Heart left ventricle (tissue), 16 donors: ENCODE data around the gene AWAT2. TPM values are rescaled to one million over a fixed set of nuclear protein-coding genes. Genes with fewer than 3 reads are reported as not detected.

ENCODE experiments used
- ATAC-seq, 4 donors: fragments of 200-7000 bp; cut with Tn5 transposase; one replicate each; pipeline ENCODE4 v1.9.1; 2020 to 2022; ENCODE audit warnings: moderate library complexity in 4 of 4, mild to moderate bottlenecking in 3 of 4, moderate number of reproducible peaks in 1 of 4
- DNase-seq, 5 donors: peaks; one replicate each; pipeline ENCODE4 v3.0.0-alpha.2; 2020
- H3K27ac ChIP-seq, 12 donors: fragments of 200-600 bp; sonication (generic) in 4 of 12; one replicate each; pipeline versions ENCODE4 v1.5.0 to v1.8.0; 2016 to 2022; ENCODE audit warnings: mild to moderate bottlenecking in 2 of 12
- H3K27me3 ChIP-seq, 9 donors: fragments of 200-600 bp; sonication (generic) in 2 of 9; one replicate each; pipeline versions ENCODE4 v1.5.1 to v1.8.0; 2016 to 2022; ENCODE audit warnings: mild to moderate bottlenecking in 3 of 9
- H3K36me3 ChIP-seq, 9 donors: fragments of 200-600 bp; sonication (generic) in 2 of 9; one replicate each; pipeline versions ENCODE4 v1.5.0 to v1.8.0; 2018 to 2022; ENCODE audit warnings: mild to moderate bottlenecking in 2 of 9
- H3K4me1 ChIP-seq, 12 donors: fragments of 200-600 bp; sonication (generic) in 4 of 12; one replicate each; pipeline versions ENCODE4 v1.5.0 to v1.8.0; 2016 to 2022; ENCODE audit warnings: mild to moderate bottlenecking in 3 of 12
- H3K4me3 ChIP-seq, 12 donors: fragments of 200-600 bp; sonication (generic) in 4 of 12; one replicate each; pipeline versions ENCODE4 v1.5.0 to v1.8.0; 2017 to 2022; ENCODE audit warnings: mild to moderate bottlenecking in 9 of 12, moderate library complexity in 4 of 12
- H3K9me3 ChIP-seq, 12 donors: fragments of 200-600 bp; sonication (generic) in 4 of 12; one replicate each; pipeline versions ENCODE4 v1.5.0 to v1.8.0; 2016 to 2022; ENCODE audit warnings: mild to moderate bottlenecking in 1 of 12
- CTCF ChIP-seq, 12 donors: fragments of 200-600 bp; sonication (generic) in 4 of 12; IDR thresholded peaks; one replicate each; pipeline versions ENCODE4 v1.5.0 to v1.8.0; 2018 to 2022; ENCODE audit warnings: antibody characterized with exemption in 12 of 12, mild to moderate bottlenecking in 5 of 12
- POLR2A ChIP-seq, 2 donors: fragments of 450-650 bp; IDR thresholded peaks; one replicate each; pipeline ENCODE4 v1.6.1; 2017; ENCODE audit warnings: antibody characterized with exemption in 2 of 2, mild to moderate bottlenecking in 2 of 2, moderate library complexity in 2 of 2
- WGBS, 4 donors: extraction: QIAGEN DNeasy Blood & Tissue Kit in 2 of 4; methylation state at CpG; one replicate each; pipeline versions ENCODE4 v1.1.5 to v1.1.7; 2013 to 2018; 5-methylcytosine and 5-hydroxymethylcytosine counted together
- intact Hi-C, 10 donors: fragments of 100-400 bp; cut with DNase I; formaldehyde crosslinking; loops; one replicate each; pipeline versions ENCODE4 v1.11.1 to v1.14.2; 2022
- polyA plus RNA-seq, 2 donors: library from polyadenylated mRNA; stranded (reverse); fragments of 200-250 nt; gene quantifications; one replicate each; pipeline ENCODE4 v1.2.3, GENCODE V29; 2013
- total RNA-seq, 9 donors: library from RNA; depleted of rRNA in 2 of 9; stranded (reverse); fragments of >200 nt in 2 of 9; fragmentation: NEBNext Ultra II Directional in 3 of 9; extraction: Animal tissue kit (Norgen Biotek cat#: 25700) in 3 of 9; gene quantifications; one replicate each; pipeline versions ENCODE4 v1.1.0 to v1.2.4, GENCODE V29; 2016 to 2023
- donor health status: ischemic (EF 13 %, LVEDD 7.1; RV severe dilation, severe dysfunction).
- donor health status: healthy with polysubstance abuse.
- donor health status: DM: no; HTN: yes; CAD: no.
- donor health status: DM: no; HTN: no; CAD: no.
- donor health status: ischemic (EF 25% LVEDD 6.9; RV normal size, moderate dysfunction).
- donor health status: ischemic (EF 25% LVEDD 5.7; RV mildly dilated, moderate dysfunction).
- donor health status: healthy.
- donor health status: DM: yes; HTN: yes; CAD: no.
- donor health status: ischemic (EF 35%, LVEDD 5.7; RV mildly dilated, moderate dysfunction).
- donor health status: nonischemic (EF 11% LVEDD 7.7; RV severe dilation, severe dysfunction).
- donor health status: DM: yes; HTN: yes; CAD: no.
- donor health status: PGD.
- donor health status: ischemic (EF 29% LVEDD 5.4; RV normal size, mild dysfunction).
- donor health status: nonischemic (EF 23%, LVEDD 6.1; RV moderate dilation, normal function).

Gene AWAT2
- total and polyA plus RNA-seq, 11 donors = not detected

- H3K36me3 ChIP-seq = no peaks in the 10 kb centered on the region
- 59 to 92% (median 74%) methylated on average over 4 of the region's 4 CpGs for WGBS, 4 donors
- no peak overlapping the region for H3K27ac ChIP-seq
- ATAC-seq = no peak
- intact Hi-C loops = loop anchor here in 9 of 10 donors (2.0 to 10.0 kb wide), 7 partner anchors 62 to 610 kb away; partner anchors contain the start of gene EDA (in 5 of the 9)
- DNase-seq = no peak
- H3K27me3 ChIP-seq = peaks cover 0 to 14% (median 0%) of the 10 kb centered on the region in 9 donors
- H3K4me1 ChIP-seq = peaks cover 0 to 6% (median 0%) of the 10 kb centered on the region in 12 donors
- no peak overlapping the region for H3K4me3 ChIP-seq
- TF ChIP-seq CTCF (IDR thresholded peaks at IDR 0.05) = no peak
- no peak for TF ChIP-seq POLR2A (IDR thresholded peaks at IDR 0.05)
- no peaks in the 10 kb centered on the region for H3K9me3 ChIP-seq
Measured at GRCh38 chrX:70034646-70035045, 15.1 kb downstream of the AWAT2 start.

DNA sequence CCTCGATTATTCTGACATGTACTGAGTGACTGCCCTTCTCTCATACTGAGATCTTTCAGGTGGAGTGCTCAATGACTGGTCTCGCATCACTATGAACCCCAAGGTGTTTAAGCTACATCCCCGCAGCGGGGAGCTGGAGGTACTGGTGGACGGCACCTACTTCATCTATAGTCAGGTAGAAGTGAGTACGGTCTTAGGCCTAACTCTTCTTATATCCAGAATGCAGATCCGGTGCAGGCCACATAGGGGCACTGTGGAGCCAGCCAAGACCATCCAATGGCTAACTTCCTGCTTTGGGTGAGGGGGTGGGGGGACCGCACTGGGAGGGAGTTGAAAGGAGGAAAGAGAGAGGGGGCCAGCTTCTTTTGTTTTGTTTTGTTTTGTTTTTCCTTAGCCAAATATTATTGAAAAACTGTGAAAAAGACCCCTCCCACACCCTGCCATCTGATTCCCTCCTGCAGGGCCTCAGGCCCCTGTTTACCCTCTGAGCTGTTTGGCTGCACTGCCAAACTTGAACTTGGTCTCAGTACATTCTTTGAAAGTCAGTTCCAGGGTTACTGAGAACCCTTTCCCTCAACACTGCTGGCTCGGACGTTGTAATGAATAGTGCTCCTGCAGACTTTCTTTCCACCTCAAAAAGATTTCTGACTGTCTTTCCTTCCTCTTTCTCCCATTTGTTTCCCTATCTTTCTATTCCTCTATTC, 16.2 kb downstream of the AWAT2 start:
- 55 to 73% (median 67%) methylated on average over 10 of the region's 10 CpGs for WGBS, 4 donors
- H3K4me1 ChIP-seq = peaks cover 0 to 6% (median 0%) of the 10 kb centered on the region in 12 donors
- DNase-seq = no peak
- no peak for ATAC-seq
- H3K36me3 ChIP-seq = no peaks in the 10 kb centered on the region
- intact Hi-C loops = loop anchor here (1.0 to 10.0 kb wide), 9 partner anchors 63 to 609 kb away; partner anchors contain the start of gene EDA (in 5 of the 10)
- TF ChIP-seq CTCF (IDR thresholded peaks at IDR 0.05) (peak; percentile 26 to 54 (median 42)), POLR2A (IDR thresholded peaks at IDR 0.05) (no peak)
- no peak overlapping the region for H3K27ac ChIP-seq
- no peaks in the 10 kb centered on the region for H3K9me3 ChIP-seq
- peaks cover 0 to 22% (median 0%) of the 10 kb centered on the region in 9 donors for H3K27me3 ChIP-seq
- no peak overlapping the region for H3K4me3 ChIP-seq

DNA sequence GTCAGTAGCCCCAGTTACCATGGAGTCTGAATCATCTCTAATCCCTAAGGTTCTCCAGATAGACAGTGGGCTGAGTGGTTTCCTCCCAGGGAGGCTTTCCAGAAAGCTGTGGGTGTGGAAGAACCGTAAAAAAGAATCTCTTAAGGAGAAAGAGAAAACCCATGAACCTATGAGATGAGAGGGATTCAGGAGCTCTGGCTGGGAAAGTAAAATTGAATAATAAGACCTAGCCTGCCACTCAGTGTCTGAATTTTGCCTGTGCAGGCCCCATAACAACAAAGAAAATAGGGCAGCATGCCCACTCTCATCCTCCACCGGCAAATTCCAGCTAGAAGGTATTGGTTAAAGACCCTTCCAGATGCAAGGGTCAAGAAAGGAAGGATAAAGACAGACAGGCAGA, 16.9 kb downstream of the AWAT2 start:
- H3K9me3 ChIP-seq = no peaks in the 10 kb centered on the region
- peaks cover 0 to 6% (median 0%) of the 10 kb centered on the region in 12 donors for H3K4me1 ChIP-seq
- H3K4me3 ChIP-seq = no peak overlapping the region
- ATAC-seq (no peak), DNase-seq (no peak)
- no peak overlapping the region for H3K27ac ChIP-seq
- intact Hi-C loops = loop anchor here (1.0 to 10.0 kb wide), 9 partner anchors 64 to 608 kb away; partner anchors contain the start of gene EDA (in 5 of the 10)
- H3K36me3 ChIP-seq = no peaks in the 10 kb centered on the region
- peaks cover 0 to 22% (median 0%) of the 10 kb centered on the region in 9 donors for H3K27me3 ChIP-seq
- WGBS, 4 donors = 40 to 54% (median 46%) methylated on average over 2 of the region's 2 CpGs
- TF ChIP-seq CTCF (IDR thresholded peaks at IDR 0.05) (peak in 1 of 12 donors; percentile 23), POLR2A (IDR thresholded peaks at IDR 0.05) (no peak)

DNA sequence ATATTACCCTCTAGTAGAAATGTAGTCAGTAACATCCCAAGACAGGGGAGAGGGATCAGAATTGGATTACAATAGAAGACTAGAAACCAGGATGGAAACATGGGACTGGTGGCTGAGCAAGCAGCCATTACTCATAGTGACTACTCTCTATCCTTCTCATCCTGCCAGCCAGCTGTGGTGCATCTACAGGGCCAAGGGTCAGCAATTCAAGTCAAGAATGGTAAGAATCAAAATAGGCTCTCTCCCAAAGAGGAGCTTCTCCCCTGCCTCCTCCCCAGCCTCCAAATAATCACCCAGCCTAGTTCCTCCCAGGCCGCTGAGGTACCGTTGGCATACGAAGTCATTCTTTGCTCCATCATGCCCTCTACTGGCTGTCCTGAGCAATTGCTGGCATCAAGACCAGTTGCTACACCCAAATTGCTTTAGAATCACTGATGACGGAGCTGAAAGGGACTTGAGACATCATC, 19.4 kb downstream of the AWAT2 start:
- Histone ChIP-seq H3K4me3 (no peak overlapping the region), H3K4me1 (peaks cover 0 to 22% (median 1%) of the 10 kb centered on the region in 12 donors), H3K9me3 (no peaks in the 10 kb centered on the region), H3K27me3 (peaks cover 0 to 26% (median 0%) of the 10 kb centered on the region in 9 donors), H3K27ac (no peak overlapping the region), H3K36me3 (no peaks in the 10 kb centered on the region)
- TF ChIP-seq POLR2A (IDR thresholded peaks at IDR 0.05) (no peak), CTCF (IDR thresholded peaks at IDR 0.05) (peak; percentile 59 to 76 (median 65))
- WGBS, 4 donors = 5 to 9% (median 5%) methylated on average over 4 of the region's 4 CpGs
- ATAC-seq (peak in 3 of 4 donors; percentile 63 to 74 (median 67)), DNase-seq (peak in 4 of 5 donors; percentile 35 to 45 (median 40))
- intact Hi-C loops = loop anchor here (1.0 to 10.0 kb wide), 9 partner anchors 67 to 606 kb away; partner anchors contain the start of gene EDA (in 5 of the 10)
